GM18502 (cell line): Measurements from ENCODE around the gene ARL5B.

Experiments
- ATAC-seq: cut with Tn5 transposase; IDR thresholded peaks from one replicate; pipeline ENCODE4 v1.9.1; 2021; ENCODE audit warnings: mild to moderate bottlenecking; ENCODE audit not compliant: unreplicated experiment, poor library complexity

Gene ARL5B

DNA sequence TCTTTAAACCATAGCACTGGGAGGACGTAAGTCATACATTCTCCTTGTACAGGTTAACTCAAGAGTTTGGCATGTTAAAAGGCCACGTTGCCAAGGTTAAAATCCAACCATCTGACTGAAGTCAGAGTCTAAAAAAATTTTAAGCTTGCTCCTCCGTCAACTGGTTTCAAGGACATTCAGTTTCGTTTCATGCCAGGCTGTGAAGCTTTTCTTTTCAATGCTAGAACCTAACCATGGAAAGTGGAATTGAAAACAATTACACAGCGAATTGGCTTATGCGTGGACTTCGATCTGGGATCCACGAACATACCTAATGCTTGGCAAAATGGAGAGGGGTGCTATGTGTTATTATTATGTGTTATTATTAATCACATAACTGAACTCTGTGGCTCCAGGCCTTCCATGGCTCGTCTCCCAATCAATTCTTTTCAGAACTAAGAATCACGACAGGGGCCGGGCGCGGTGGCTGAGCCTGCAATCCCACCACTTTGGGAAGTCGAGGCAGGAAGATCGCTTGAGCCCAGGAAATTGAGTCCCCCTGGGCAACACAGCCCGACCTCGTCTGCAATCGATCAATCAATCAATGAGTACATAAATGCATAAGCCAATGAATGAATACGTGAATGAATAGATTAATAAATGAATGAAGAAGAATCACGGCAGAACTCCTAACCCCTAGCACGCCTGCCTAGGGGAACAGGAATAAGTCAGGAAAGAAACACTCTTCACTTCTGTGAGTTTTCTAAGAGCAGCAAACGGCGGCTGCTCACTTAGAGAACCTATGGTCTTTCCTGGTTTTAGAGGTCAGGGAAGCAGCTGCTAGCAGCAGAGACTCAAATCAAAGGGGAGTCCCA, 733 bp upstream of the ARL5B start:
- peak; percentile 1 for ATAC-seq

DNA sequence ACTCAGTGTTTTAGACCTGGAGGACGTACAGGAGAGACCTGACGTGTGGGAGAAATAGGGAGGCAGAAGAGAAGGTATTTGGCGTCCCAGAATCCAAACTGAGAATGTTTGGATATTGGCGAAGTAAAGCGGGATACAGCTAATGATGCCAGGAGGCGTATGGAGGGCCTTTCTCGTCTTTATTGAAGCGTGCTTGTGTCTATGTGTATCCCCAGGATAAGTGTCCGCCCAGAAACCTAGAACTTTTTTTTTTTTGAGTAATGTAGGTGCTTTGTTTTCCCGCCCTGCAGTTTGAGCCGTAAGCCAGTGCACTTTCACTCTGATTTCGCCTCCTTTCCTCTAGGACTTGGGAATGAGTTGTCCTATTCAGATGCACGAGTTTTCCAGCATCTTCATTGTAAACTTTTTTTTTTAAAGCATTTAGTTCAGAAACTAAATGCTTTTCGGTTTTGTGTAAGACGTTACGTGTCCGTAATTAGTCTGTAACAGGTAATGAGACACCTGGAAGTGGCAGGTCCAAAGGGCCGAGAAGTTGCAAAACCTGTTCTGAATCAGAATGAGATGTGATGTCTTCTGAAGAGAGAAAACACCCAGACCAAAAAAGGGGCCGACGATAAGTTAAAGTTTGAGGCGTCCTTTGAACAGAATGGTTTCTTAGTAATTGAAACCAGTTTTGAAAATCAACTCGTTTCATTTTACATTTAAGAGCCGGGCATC, 746 bp downstream of the ARL5B start:
- ATAC-seq: peak; percentile 25

- ATAC-seq: no peak
Observed at GRCh38 chr10:18660816-18661431, 1.7 kb downstream of the ARL5B start.

GRCh38 chr10:18664841-18665478, 5.7 kb downstream of the ARL5B start:
- ATAC-seq: no peak

GRCh38 chr10:18665815-18666558, 6.8 kb downstream of the ARL5B start:
- ATAC-seq: no peak

DNA sequence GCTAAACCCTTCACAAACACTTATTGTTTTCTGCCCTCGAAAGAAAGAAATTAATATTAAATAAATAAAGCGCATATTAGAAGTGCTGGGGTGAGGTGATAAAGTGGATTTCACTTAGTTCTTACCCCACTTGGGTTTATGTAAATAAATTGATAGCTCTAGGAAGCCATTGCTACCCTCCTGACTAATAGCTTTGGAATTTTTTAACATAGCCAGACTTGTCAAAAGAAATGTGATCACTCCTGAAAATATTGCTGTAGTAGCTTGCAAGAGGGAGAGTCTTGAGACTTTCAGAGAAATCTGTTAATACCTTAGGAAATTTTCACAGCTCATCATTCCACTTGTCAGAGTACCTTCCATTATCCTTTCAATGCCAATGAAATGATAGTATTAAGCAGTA, 7.6 kb downstream of the ARL5B start:
- ATAC-seq: no peak

DNA sequence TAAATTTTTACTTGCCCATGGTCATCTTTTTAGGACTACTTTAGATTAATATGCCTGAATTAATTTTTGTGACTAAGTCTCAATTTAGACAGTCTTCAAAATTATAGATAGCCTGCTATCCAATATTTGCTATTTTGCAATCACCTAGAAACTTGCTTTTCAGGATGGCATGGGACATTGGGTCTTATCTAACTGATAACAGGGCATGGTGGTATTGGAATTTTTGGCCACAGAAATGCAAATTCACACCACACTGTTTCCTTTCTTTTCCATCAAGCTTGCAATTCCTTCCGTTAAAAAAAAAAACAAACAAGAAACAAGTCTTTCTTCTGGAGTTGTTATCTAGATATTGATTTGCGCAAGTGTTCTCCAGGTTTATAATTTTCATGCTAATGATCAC, 8.8 kb downstream of the ARL5B start:
- ATAC-seq: no peak

GRCh38 chr10:18675086-18675801, 16.0 kb downstream of the ARL5B start:
- ATAC-seq: no peak

DNA sequence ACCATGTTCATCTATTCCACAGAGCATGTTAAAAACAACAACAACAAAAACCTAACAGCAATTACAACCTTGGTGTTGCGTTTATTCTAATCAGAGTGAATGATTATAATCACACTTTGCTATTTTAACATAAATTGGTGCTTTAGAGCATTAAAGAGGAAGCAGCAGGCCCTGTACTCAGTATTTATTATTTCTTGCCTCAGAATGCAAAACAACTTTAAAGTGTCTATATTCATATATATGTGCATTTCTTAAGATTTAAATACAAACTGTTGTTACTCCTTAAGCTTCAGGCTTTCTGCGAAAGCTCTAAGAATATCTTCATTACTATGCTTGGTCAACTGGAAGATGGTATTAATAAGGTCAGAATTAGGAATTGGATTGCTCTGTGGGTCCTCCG, 21.5 kb downstream of the ARL5B start:
- no peak for ATAC-seq

- no peak for ATAC-seq
Observed at GRCh38 chr10:18681366-18681765, 22.1 kb downstream of the ARL5B start.

- ATAC-seq: no peak
Observed at GRCh38 chr10:18681971-18682411, 22.8 kb downstream of the ARL5B start.

GRCh38 chr10:18683427-18683826, 24.2 kb downstream of the ARL5B start:
- no peak for ATAC-seq

- no peak for ATAC-seq
Observed at GRCh38 chr10:18684416-18684815, 25.2 kb downstream of the ARL5B start.

GRCh38 chr10:18684953-18685352, 25.7 kb downstream of the ARL5B start:
- ATAC-seq: no peak

- ATAC-seq: no peak
Observed at GRCh38 chr10:18685555-18685954, 26.3 kb downstream of the ARL5B start.

DNA sequence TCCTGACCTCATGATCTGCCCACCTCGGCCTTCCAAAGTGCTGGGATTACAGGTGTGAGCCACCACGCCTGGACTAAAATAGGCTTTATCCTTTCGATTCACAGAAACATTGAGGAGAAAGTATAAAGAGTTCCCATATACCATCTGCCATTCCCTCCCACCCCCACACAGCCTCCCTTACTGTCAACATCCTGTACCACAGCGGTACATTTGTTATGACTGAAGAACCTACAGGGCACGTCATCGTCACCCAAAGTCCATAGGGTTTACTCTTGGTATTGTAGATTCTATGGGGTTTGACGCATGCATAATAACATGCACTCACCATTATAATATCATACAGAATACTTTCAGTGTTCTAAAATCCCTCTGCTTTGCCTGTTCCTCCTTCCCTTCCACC, 28.0 kb downstream of the ARL5B start:
- ATAC-seq: no peak

DNA sequence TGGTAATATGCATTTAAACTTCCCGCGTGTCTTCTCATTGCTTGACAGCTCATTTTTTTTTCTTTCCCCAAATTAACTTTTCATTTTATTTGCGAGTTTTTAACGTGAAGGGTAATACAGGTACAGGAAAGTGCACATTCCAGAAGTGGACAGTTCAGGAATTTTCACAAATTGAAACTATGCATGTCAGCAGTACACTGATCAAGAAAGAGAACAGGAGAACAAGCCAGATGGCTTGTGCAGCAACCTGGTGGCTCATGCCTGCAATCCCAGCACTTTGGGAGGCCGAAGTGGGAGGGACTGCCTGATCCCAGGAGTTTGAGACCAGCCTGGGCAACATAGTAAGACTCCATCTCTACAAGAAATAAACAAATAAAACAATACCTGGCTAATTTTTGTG, 28.5 kb downstream of the ARL5B start:
- no peak for ATAC-seq

GRCh38 chr10:18689498-18689897, 30.3 kb downstream of the ARL5B start:
- ATAC-seq: no peak

GRCh38 chr10:18690541-18690940, 31.3 kb downstream of the ARL5B start:
- no peak for ATAC-seq
